HUES48 (cell line): ENCODE results near the gene CCDC107.
A peak's percentile ranks its signal among the peaks of the same experiment; 100 is the strongest.

Source experiments
- H3K27ac ChIP-seq: one replicate; pipeline ENCODE4 v1.7.0; 2013; ENCODE audit warnings: low read depth, low read length, inconsistent platforms
- H3K27me3 ChIP-seq: 2 replicates; pipeline ENCODE4 v1.6.1; 2013; ENCODE audit warnings: mild to moderate bottlenecking, low read length; ENCODE audit not compliant: control insufficient read depth, insufficient read depth
- H3K36me3 ChIP-seq: 2 replicates; pipeline ENCODE4 v1.6.1; 2013; ENCODE audit warnings: low read length; ENCODE audit not compliant: control insufficient read depth, insufficient read depth
- H3K4me1 ChIP-seq: 2 replicates; pipeline ENCODE4 v1.6.1; 2013; ENCODE audit warnings: mild to moderate bottlenecking, low read length; ENCODE audit not compliant: control insufficient read depth, insufficient read depth
- H3K4me3 ChIP-seq: 2 replicates; pipeline ENCODE4 v1.5.1; 2013; ENCODE audit warnings: mild to moderate bottlenecking, low read depth, low read length
- H3K9ac ChIP-seq: 2 replicates; pipeline ENCODE4 v1.6.1; 2013; ENCODE audit warnings: mild to moderate bottlenecking, low read depth, low read length, moderate library complexity
- H3K9me3 ChIP-seq: 2 replicates; pipeline ENCODE4 v1.6.1; 2013; ENCODE audit warnings: low read length; ENCODE audit not compliant: control insufficient read depth, insufficient read depth

The CCDC107 gene

GRCh38 chr9:35650341-35651158, 7.5 kb upstream of the CCDC107 start, which contains the start of gene SIT1:
Gene SIT1, minus strand, starts transcription at chr9:35650931. Its CDS starts 78 bp downstream, at chr9:35650853.
- H3K27me3 ChIP-seq: no peaks in the 10 kb centered on the region
- no peaks in the 10 kb centered on the region for H3K9me3 ChIP-seq
- no peaks in the 10 kb centered on the region for H3K36me3 ChIP-seq
- H3K9ac ChIP-seq: no peak within 1 kb of the TSS
- H3K4me3 ChIP-seq: no peak within 1 kb of the TSS
- peaks cover 19% of the 10 kb centered on the region; the same call in 1 of the 2 replicates for H3K4me1 ChIP-seq
- H3K27ac ChIP-seq: no peak within 1 kb of the TSS

- Histone ChIP-seq H3K27ac (no peak overlapping the region), H3K4me1 (peaks cover 21% of the 10 kb centered on the region; the same call in 1 of the 2 replicates), H3K36me3 (no peaks in the 10 kb centered on the region), H3K4me3 (no peak overlapping the region), H3K9ac (no peak overlapping the region), H3K9me3 (no peaks in the 10 kb centered on the region), H3K27me3 (0 out of 2 replicates have a peak, but pooled peaks cover 8% of the 10 kb centered on the region)
Observed at GRCh38 chr9:35651956-35652828, 5.9 kb upstream of the CCDC107 start.

- H3K27ac ChIP-seq: no peak overlapping the region
- H3K9ac ChIP-seq: no peak overlapping the region
- H3K36me3 ChIP-seq: no peaks in the 10 kb centered on the region
- H3K4me1 ChIP-seq: peaks cover 21% of the 10 kb centered on the region; the same call in 1 of the 2 replicates
- no peaks in the 10 kb centered on the region for H3K9me3 ChIP-seq
- H3K4me3 ChIP-seq: no peak overlapping the region
- 0 out of 2 replicates have a peak, but pooled peaks cover 8% of the 10 kb centered on the region for H3K27me3 ChIP-seq
Observed at GRCh38 chr9:35652829-35653209, 5.3 kb upstream of the CCDC107 start.

- H3K9ac ChIP-seq: no peak overlapping the region
- no peak overlapping the region for H3K27ac ChIP-seq
- peaks cover 21% of the 10 kb centered on the region; the same call in 1 of the 2 replicates for H3K4me1 ChIP-seq
- H3K9me3 ChIP-seq: no peaks in the 10 kb centered on the region
- no peak overlapping the region for H3K4me3 ChIP-seq
- 0 out of 2 replicates have a peak, but pooled peaks cover 8% of the 10 kb centered on the region for H3K27me3 ChIP-seq
- H3K36me3 ChIP-seq: no peaks in the 10 kb centered on the region
Observed at GRCh38 chr9:35653611-35654010, 4.5 kb upstream of the CCDC107 start.

- Histone ChIP-seq H3K27me3 (0 out of 2 replicates have a peak, but pooled peaks cover 8% of the 10 kb centered on the region), H3K36me3 (peaks cover 14% of the 10 kb centered on the region), H3K9me3 (no peaks in the 10 kb centered on the region), H3K9ac (no peak overlapping the region), H3K4me3 (no peak overlapping the region), H3K27ac (no peak overlapping the region), H3K4me1 (peaks cover 12% of the 10 kb centered on the region)
Observed at GRCh38 chr9:35656348-35656747, 1.7 kb upstream of the CCDC107 start.

GRCh38 chr9:35656831-35657545, 1.1 kb upstream of the CCDC107 start:
- peak overlapping the region; percentile 97 for H3K9ac ChIP-seq
- H3K27me3 ChIP-seq: 0 out of 2 replicates have a peak, but pooled peaks cover 8% of the 10 kb centered on the region
- no peaks in the 10 kb centered on the region for H3K9me3 ChIP-seq
- H3K4me3 ChIP-seq: peak overlapping the region; percentile 92
- H3K27ac ChIP-seq: peak overlapping the region; percentile 99
- peaks cover 10% of the 10 kb centered on the region for H3K4me1 ChIP-seq
- peaks cover 21% of the 10 kb centered on the region for H3K36me3 ChIP-seq

- H3K27ac ChIP-seq: peak within 1 kb of the TSS; percentile 99
- peaks cover 27% of the 10 kb centered on the region for H3K36me3 ChIP-seq
- H3K4me1 ChIP-seq: peaks cover 10% of the 10 kb centered on the region
- H3K4me3 ChIP-seq: peak within 1 kb of the TSS; percentile 92
- 0 out of 2 replicates have a peak, but pooled peaks cover 8% of the 10 kb centered on the region for H3K27me3 ChIP-seq
- H3K9ac ChIP-seq: peak within 1 kb of the TSS; percentile 97
- no peaks in the 10 kb centered on the region for H3K9me3 ChIP-seq
Observed at GRCh38 chr9:35657546-35658136, 451 bp upstream of the CCDC107 start, which contains the start of gene RMRP. Gene RMRP, minus strand, starts transcription at chr9:35658019.

GRCh38 chr9:35658968-35659220, 802 bp downstream of the CCDC107 start:
- Histone ChIP-seq H3K4me1 (peaks cover 10% of the 10 kb centered on the region), H3K36me3 (peaks cover 37% of the 10 kb centered on the region), H3K27ac (peak overlapping the region; percentile 99), H3K27me3 (0 out of 2 replicates have a peak, but pooled peaks cover 8% of the 10 kb centered on the region), H3K9ac (peak overlapping the region; percentile 97), H3K9me3 (no peaks in the 10 kb centered on the region), H3K4me3 (peak overlapping the region; percentile 92)

- Histone ChIP-seq H3K27me3 (0 out of 2 replicates have a peak, but pooled peaks cover 8% of the 10 kb centered on the region), H3K27ac (peak overlapping the region; percentile 99), H3K9me3 (no peaks in the 10 kb centered on the region), H3K36me3 (peaks cover 37% of the 10 kb centered on the region), H3K4me3 (peak overlapping the region; percentile 92), H3K9ac (no peak overlapping the region), H3K4me1 (peaks cover 15% of the 10 kb centered on the region)
Observed at GRCh38 chr9:35659340-35659739, 1.2 kb downstream of the CCDC107 start.

- Histone ChIP-seq H3K27ac (peak overlapping the region; percentile 54), H3K27me3 (0 out of 2 replicates have a peak, but pooled peaks cover 7% of the 10 kb centered on the region), H3K9me3 (no peaks in the 10 kb centered on the region), H3K4me3 (no peak overlapping the region), H3K36me3 (peaks cover 37% of the 10 kb centered on the region), H3K9ac (no peak overlapping the region), H3K4me1 (peaks cover 20% of the 10 kb centered on the region)
Observed at GRCh38 chr9:35660966-35661415, 2.9 kb downstream of the CCDC107 start.
